Posterior vena cava (tissue), 2 donors: ENCODE results near the gene SENP7. TPM values are rescaled to one million over a fixed set of nuclear protein-coding genes. Genes with fewer than 3 reads are reported as not detected.
"Not testable (repeated sequence)": the region's sequence is repeated elsewhere in the genome, so short reads cannot be mapped to it uniquely, and the experiment has no call there.

ENCODE experiments used
- DNase-seq: peaks from one replicate; pipeline ENCODE4 v3.0.0-alpha.2; 2020; ENCODE audit warnings: low spot score
- intact Hi-C, 2 donors: fragments of 100-400 bp; cut with DNase I; formaldehyde crosslinking; loops; one replicate each; pipeline versions ENCODE4 v1.14.1 to v1.14.2; 2022 to 2023
- total RNA-seq, 2 donors: library from RNA; stranded (reverse); fragmentation: NEBNext Ultra II Directional; extraction: Animal tissue kit (Norgen Biotek cat#: 25700); gene quantifications; one replicate each; pipeline ENCODE4 v1.2.1, GENCODE V29; 2021
- donor health status: DM: yes; HTN: yes; CAD: no.
- donor health status: DM: yes; HTN: yes; CAD: no.

The SENP7 gene
- total RNA-seq, 2 donors from 2014 or later = 17.0 to 20.0 TPM

DNA sequence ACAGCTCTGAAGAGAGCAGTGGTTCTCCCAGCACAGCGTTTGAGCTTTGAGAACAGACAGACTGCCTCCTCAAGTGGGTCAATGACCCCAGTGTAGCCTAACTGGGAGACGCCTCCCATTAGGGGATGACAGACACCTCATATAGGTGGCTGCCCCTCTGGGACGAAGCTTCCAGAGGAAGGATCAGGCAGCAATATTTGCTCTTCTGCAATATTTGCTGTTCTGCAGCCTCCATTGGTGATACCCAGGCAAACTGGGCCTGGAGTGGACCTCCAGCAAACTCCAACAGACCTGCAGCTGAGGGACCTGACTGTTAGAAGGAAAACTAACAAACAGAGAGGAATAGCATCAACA, 45.7 kb downstream of the SENP7 start:
- DNase-seq, intact Hi-C loops: not testable (repeated sequence)

GRCh38 chr3:101466465-101467309, 46.3 kb downstream of the SENP7 start:
- no peak for DNase-seq
- intact Hi-C loops = no loop called here

DNA sequence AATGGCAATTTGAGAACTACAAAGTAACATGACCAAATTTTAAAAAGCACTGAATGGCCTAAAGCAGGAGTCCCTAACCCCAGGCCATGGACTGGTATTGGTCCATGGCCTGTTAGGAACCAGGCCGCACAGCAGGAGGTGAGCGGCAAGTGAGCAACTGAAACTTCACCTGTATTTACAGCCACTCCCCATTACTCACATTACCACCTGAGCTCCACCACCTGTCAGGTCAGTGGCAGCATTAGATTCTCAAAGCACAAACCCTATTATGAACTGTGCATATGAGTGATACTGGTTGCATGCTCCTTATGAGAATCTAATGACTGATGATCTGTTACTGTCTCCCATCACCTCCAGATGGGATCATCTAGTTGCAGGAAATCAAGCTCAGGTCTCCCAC, 48.8 kb downstream of the SENP7 start:
- intact Hi-C loops = no loop called here
- no peak for DNase-seq

DNA sequence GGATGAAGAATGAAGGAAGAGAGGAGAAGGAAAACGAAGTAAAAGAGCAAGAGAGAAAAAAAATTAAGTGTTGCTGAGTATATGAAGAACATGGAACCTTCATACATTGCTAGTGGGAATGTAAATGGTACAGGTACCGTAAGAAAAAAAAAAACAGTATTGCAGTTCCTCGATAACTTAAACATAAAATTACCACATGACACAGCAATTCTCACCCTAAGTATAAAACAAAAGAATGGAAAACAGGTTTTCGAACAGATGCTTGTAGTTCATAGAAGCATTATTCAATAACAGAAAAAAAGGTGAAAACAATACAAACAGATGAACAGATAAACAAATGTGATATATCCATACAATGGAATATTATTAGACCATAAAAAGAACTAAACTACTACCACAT, 51.6 kb downstream of the SENP7 start:
- intact Hi-C loops = no loop called here

DNA sequence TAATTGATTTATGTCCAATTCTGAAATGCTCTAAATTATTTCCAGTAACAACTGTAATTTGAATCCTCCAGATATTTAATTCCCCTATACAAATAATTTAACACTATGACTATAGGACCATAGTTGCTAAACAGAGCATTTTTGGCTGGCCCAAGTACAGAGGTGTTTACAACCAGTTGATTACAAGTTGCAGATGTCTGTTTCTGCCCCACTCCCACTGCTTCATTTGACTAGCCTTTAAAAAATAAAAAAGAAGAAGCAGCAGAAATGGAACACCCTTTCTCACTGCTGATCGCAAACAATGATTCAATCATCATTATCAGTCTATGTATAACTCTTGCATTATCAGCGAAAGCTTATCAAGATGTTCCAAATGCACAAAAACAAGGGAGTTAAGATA, 54.6 kb downstream of the SENP7 start:
- no peak for DNase-seq
- intact Hi-C loops = no loop called here

More for the DNA sequence above, 51.6 kb downstream of the SENP7 start:
- DNase-seq = no peak

DNA sequence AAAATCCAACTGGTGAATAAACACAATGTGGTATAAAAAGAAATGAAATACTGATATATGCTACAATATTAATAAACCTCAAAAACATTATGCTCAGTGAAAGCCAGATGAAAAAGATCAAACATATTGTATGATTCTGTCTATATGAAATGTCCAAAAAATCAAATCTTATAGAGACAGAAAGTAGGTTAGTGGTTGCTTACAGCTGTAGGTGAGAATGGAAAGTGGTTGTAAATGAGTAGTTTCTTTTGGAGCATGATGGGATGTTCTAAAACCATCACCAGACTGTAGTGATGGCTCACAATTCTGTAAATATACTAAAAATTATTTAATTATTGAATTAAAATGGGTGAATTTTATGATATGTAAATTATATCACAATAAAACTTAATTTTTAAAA, 58.4 kb downstream of the SENP7 start:
- no peak for DNase-seq
- intact Hi-C loops = no loop called here

- intact Hi-C loops = no loop called here
- no peak for DNase-seq
Observed at GRCh38 chr3:101453961-101454360, 59.1 kb downstream of the SENP7 start.

DNA sequence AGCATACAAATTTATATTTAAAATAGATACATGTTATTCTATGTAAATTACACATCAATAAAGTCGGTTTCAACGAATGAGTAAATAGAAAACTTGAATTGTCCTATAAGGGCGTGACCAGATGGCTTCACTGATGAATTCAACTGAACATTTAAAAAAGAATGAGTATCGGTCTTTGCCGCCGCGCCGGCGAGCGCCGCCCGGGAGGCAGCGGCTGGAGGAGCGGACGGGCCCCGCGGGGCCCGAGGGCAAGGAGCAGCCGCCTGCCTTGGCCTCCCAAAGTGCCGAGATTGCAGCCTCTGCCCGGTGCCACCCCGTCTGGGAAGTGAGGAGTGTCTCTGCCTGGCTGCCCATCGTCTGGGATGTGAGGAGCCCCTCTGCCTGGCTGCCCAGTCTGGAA, 74.4 kb downstream of the SENP7 start:
- DNase-seq, intact Hi-C loops: not testable (repeated sequence)

GRCh38 chr3:101433652-101434051, 79.4 kb downstream of the SENP7 start:
- DNase-seq = no peak
- intact Hi-C loops = no loop called here

- intact Hi-C loops = no loop called here
- no peak for DNase-seq
Observed at GRCh38 chr3:101423984-101424888, 88.8 kb downstream of the SENP7 start.

GRCh38 chr3:101418851-101419250, 94.2 kb downstream of the SENP7 start:
- DNase-seq = no peak
- intact Hi-C loops = no loop called here

GRCh38 chr3:101414121-101414520, 98.9 kb downstream of the SENP7 start:
- no peak for DNase-seq
- intact Hi-C loops = no loop called here

DNA sequence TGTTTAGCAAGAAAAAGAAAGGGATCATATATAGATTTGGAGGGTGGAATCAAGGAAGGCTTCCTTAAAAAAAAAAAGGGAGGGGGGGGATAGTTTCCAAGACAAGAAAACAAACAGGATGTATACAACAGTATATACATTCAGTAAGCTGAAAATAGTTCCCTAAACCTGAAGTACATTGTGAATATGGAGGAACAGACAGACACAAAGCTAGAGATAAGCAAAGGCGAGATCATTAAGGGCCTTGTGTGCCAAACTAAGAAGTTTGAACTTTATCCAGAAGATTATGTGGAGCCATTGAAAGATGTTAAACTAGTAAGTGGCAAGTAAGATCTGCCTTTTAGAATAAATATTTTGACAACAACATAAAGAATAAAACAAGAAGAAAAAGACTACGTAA, 99.4 kb downstream of the SENP7 start:
- intact Hi-C loops = no loop called here
- DNase-seq = no peak

- intact Hi-C loops = no loop called here
- DNase-seq = no peak
Observed at GRCh38 chr3:101391413-101391950, 121.5 kb downstream of the SENP7 start.

DNA sequence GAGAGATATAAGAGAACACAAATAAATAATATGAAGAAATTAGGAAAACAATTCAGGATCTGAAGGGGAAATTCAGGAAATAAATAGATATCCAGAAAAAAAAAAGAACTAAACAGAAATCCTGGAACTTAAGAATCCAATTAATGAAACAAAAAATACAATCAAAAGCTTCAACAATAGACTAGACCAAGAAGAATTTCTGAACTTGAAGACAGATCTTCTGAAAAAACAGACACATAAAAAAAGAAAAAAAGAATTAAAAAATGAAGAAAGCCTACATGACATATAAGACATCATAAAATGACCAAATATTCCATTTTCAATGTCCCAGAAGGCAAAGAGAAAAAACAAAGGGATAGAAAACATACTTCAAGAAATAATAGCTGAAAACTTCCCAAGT, 124.3 kb downstream of the SENP7 start:
- DNase-seq = no peak
- intact Hi-C loops = no loop called here

- intact Hi-C loops = no loop called here
- DNase-seq = no peak
Observed at GRCh38 chr3:101387351-101387750, 125.7 kb downstream of the SENP7 start.

DNA sequence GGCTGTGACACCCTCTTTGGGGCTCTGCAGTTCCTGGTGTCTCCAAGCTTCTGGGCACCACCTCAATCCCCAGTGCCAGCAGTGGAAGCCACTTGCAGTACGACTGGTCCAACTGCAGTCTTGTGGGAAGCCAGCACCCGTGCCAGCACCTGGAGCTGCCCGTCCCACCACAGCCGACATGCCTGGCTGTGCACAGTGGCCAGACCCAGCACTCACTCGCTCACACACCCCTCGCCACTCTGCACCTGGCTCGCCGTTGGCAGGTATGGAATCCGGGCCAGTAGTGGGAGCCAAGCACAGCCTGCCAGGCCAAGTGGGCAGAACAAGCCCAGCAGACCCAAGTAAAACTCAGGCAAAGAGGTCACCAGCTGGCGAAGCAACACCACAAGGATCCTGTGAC, 128.6 kb downstream of the SENP7 start:
- intact Hi-C loops = no loop called here
- DNase-seq = no peak

DNA sequence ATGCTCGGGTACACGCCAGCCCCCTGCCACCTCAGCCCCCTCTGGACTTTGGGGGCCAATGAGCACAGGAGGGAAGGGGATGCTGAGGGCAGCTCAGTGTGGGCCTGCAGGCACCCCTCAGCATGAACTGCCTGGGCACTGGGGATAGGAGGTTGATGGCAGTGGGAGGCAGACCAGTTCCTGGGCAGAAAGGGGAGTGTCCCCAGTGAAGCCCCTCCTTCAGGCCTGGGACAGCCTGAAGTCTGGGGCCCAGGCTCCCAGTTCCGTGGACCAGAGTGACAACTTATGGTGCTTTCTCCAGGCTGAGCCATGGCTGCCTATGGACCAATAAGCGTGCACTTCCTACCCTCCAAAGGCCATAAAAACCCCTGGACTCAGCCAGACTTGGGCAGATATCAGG, 129.4 kb downstream of the SENP7 start:
- DNase-seq = no peak
- intact Hi-C loops = no loop called here

GRCh38 chr3:101383156-101383575, 129.8 kb downstream of the SENP7 start:
- DNase-seq = no peak
- intact Hi-C loops = no loop called here

DNA sequence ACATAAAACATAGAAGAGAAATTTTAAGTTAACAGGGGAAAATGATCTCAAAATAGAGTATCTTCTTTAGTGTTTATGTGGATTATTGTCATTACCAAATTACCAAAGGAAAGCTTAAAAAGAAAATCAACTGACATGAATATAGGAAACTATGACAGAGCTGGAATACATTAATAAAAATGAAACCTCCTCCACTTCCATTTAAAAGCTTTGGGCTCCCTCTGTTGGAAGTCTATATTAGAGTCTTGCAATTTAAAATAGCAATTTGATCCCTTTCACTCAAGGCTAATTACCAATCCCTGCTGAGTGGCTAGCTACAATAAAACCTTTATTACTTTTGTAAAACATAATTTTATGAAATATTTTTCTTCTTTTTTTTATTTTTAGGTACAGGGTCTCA, 131.2 kb downstream of the SENP7 start:
- no peak for DNase-seq
- intact Hi-C loops = no loop called here
